Spleen (tissue), 11 donors: ENCODE results near the gene SERPINE1. TPM values are rescaled to one million over a fixed set of nuclear protein-coding genes. Genes with fewer than 3 reads are reported as not detected.

ENCODE experiments used
- DNase-seq: peaks from one replicate; pipeline ENCODE4 v3.0.0-alpha.2; 2020
- H3K27ac ChIP-seq, 8 donors: fragments of 200-600 bp; sonication (generic) in 7 of 8; 1 replicate in 4 of 8; 2 replicates in 4 of 8; pipeline versions ENCODE4 v1.5.0 to v1.8.0; 2016 to 2021; ENCODE audit warnings: inconsistent platforms in 4 of 8, mild to moderate bottlenecking in 4 of 8, moderate library complexity in 1 of 8
- H3K27me3 ChIP-seq, 7 donors: fragments of 200-600 bp; sonication (generic) in 6 of 7; replicated peaks in 1 of 7; 1 replicate in 4 of 7; 2 replicates in 3 of 7; pipeline versions ENCODE4 v1.5.0 to v1.8.0; 2016 to 2021; ENCODE audit warnings: inconsistent platforms in 3 of 7, mild to moderate bottlenecking in 1 of 7
- H3K36me3 ChIP-seq, 6 donors: fragments of 200-600 bp; sonication (generic) in 5 of 6; 1 replicate in 4 of 6; 2 replicates in 2 of 6; pipeline versions ENCODE4 v1.5.0 to v1.8.0; 2016 to 2021; ENCODE audit warnings: inconsistent platforms in 2 of 6
- H3K4me1 ChIP-seq, 6 donors: fragments of 200-600 bp; sonication (generic) in 5 of 6; 1 replicate in 3 of 6; 2 replicates in 3 of 6; pipeline versions ENCODE4 v1.5.0 to v1.8.0; 2016 to 2021; ENCODE audit warnings: inconsistent platforms in 3 of 6
- H3K4me3 ChIP-seq, 8 donors: fragments of 200-600 bp; sonication (generic) in 7 of 8; 1 replicate in 4 of 8; 2 replicates in 4 of 8; pipeline versions ENCODE4 v1.5.0 to v1.8.0; 2016 to 2021; ENCODE audit warnings: inconsistent platforms in 4 of 8, mild to moderate bottlenecking in 4 of 8, moderate library complexity in 2 of 8
- H3K9me3 ChIP-seq, 8 donors: fragments of 200-600 bp; sonication (generic) in 7 of 8; 1 replicate in 4 of 8; 2 replicates in 4 of 8; pipeline versions ENCODE4 v1.5.0 to v1.8.0; 2016 to 2021; ENCODE audit warnings: inconsistent platforms in 4 of 8
- POLR2A ChIP-seq, 3 donors: fragments of 450-650 bp; IDR thresholded peaks; one replicate each; pipeline ENCODE4 v1.5.1; 2017; ENCODE audit warnings: antibody characterized with exemption in 3 of 3, mild to moderate bottlenecking in 1 of 3
- POLR2AphosphoS5 ChIP-seq, 3 donors: sonication (generic); formaldehyde crosslinking; IDR thresholded peaks; one replicate each; pipeline ENCODE4 v1.5.1; 2017; ENCODE audit warnings: antibody characterized with exemption in 3 of 3
- WGBS, 5 donors: extraction: QIAGEN DNeasy Blood & Tissue Kit in 3 of 5; methylation state at CpG; one replicate each; pipeline versions ENCODE4 v1.1.5 to v1.1.7; 2013 to 2018; 5-methylcytosine and 5-hydroxymethylcytosine counted together
- intact Hi-C: fragments of 100-400 bp; cut with DNase I; formaldehyde crosslinking; loops from one replicate; pipeline ENCODE4 v1.15.0; 2023; ENCODE audit warnings: low total_unique reads
- polyA plus RNA-seq, 3 donors: library from polyadenylated mRNA; stranded (reverse); fragments of 200-250 nt; gene quantifications; one replicate each; pipeline ENCODE4 v1.2.1, GENCODE V29; 2013
- total RNA-seq, 7 donors: library from RNA; depleted of rRNA in 3 of 7; stranded (reverse); fragments of >200 nt in 3 of 7; fragmentation: NEBNext Ultra II Directional in 4 of 7; extraction: Animal tissue kit (Norgen Biotek cat#: 25700) in 4 of 7; gene quantifications; one replicate each; pipeline versions ENCODE4 v1.1.0 to v1.2.1, GENCODE V29; 2016 to 2021
- TF ChIP-seq, protein P1 (sequence below), 11 experiments: fragments of 200-600 bp in 7 of 11; fragments of 450-650 bp in 4 of 11; sonication (generic) in 4 of 11; IDR thresholded peaks in 8 of 11; conservative IDR thresholded peaks in 3 of 11; 1 replicate in 7 of 11; 2 replicates in 4 of 11; pipeline versions ENCODE4 v1.4.0 to v1.8.0; 2016 to 2021; ENCODE audit warnings: antibody characterized with exemption in 11 of 11, inconsistent platforms in 4 of 11, mild to moderate bottlenecking in 1 of 11
- donor health status: healthy with polysubstance abuse.
- donor health status: DM: no; HTN: no; CAD: no; lungs with moderate emphysema.
- donor health status: DM: no; HTN: no; CAD: no.
- donor health status: Bipolar disorder and iron deficiency.
- donor health status: healthy.
- donor health status: DM: no; HTN: no; CAD: no.
- donor health status: DM: yes; HTN: yes; CAD: no.

SERPINE1 gene
- total and polyA plus RNA-seq, 10 donors: 2.2 to 46.4 (median 4.7) TPM

DNA sequence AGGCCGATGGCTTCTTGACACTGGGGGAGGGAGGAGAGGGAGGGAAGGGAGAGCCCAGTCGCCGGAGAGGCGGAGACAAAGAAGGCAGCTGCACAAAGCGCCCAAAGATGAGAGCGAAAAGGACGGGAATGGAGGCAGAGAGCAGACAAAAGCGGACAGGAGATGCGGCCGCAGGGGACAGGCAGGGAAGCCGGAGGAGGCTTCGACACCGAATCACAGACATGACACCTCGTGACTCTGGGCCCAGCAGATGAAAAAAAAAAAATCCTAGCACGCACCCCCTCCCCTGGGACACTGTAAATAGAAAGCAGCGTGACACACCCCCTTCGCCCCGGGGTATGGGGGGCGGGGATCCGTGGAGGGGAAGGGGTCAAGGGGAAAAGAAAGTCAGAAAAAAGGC, 52.2 kb downstream of the SERPINE1 start:
- TF ChIP-seq, protein P1, sequence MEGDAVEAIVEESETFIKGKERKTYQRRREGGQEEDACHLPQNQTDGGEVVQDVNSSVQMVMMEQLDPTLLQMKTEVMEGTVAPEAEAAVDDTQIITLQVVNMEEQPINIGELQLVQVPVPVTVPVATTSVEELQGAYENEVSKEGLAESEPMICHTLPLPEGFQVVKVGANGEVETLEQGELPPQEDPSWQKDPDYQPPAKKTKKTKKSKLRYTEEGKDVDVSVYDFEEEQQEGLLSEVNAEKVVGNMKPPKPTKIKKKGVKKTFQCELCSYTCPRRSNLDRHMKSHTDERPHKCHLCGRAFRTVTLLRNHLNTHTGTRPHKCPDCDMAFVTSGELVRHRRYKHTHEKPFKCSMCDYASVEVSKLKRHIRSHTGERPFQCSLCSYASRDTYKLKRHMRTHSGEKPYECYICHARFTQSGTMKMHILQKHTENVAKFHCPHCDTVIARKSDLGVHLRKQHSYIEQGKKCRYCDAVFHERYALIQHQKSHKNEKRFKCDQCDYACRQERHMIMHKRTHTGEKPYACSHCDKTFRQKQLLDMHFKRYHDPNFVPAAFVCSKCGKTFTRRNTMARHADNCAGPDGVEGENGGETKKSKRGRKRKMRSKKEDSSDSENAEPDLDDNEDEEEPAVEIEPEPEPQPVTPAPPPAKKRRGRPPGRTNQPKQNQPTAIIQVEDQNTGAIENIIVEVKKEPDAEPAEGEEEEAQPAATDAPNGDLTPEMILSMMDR (IDR thresholded peaks at IDR 0.05 in 8 of 11, conservative IDR thresholded peaks at IDR 0.05 in 3 of 11): no peak
- TF ChIP-seq POLR2A (IDR thresholded peaks at IDR 0.05): no peak
- TF ChIP-seq POLR2AphosphoS5 (IDR thresholded peaks at IDR 0.05): no peak
- Histone ChIP-seq H3K4me3 (peak overlapping the region in 1 of 8 donors; percentile 39), H3K4me1 (peaks cover 4 to 26% (median 20%) of the 10 kb centered on the region in 6 donors), H3K9me3 (peaks cover 0 to 1% (median 0%) of the 10 kb centered on the region in 8 donors), H3K27me3 (peaks cover 13 to 100% (median 79%) of the 10 kb centered on the region in 7 donors), H3K36me3 (no peaks in the 10 kb centered on the region), H3K27ac (no peak overlapping the region)
- no peak for DNase-seq
- 1 to 4% (median 4%) methylated on average over 19 to 20 of the region's 20 CpGs for WGBS, 5 donors
- intact Hi-C loops: no loop called here

DNA sequence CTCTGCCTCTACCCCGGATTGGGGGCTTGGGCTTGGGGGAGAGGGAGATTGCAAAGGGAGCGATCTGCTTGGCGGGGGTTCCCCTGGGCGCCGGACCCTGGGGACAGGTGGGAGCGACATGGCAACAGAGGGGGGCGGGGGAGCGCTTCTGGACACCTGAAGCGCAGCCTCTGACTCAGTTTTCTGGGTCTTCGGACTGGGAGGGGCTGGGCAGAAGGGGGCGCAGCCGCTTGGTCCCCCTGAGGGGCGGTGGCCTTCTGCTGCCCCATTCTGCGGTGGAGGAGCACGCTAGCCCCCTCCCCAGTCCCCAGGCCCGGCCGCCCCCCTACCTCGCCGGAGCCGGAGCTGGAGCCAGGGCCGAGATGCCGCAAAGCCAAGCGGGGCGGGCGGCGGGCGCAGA, 52.8 kb downstream of the SERPINE1 start:
- TF ChIP-seq POLR2A (IDR thresholded peaks at IDR 0.05) (no peak), POLR2AphosphoS5 (IDR thresholded peaks at IDR 0.05) (no peak)
- TF ChIP-seq, protein P1 (IDR thresholded peaks at IDR 0.05 in 8 of 11, conservative IDR thresholded peaks at IDR 0.05 in 3 of 11): no peak
- DNase-seq: no peak
- Histone ChIP-seq H3K4me3 (peak overlapping the region in 1 of 8 donors; percentile 39), H3K36me3 (no peaks in the 10 kb centered on the region), H3K9me3 (no peaks in the 10 kb centered on the region), H3K27me3 (peaks cover 8 to 99% (median 73%) of the 10 kb centered on the region in 7 donors), H3K27ac (no peak overlapping the region), H3K4me1 (peaks cover 4 to 20% (median 14%) of the 10 kb centered on the region in 6 donors)
- intact Hi-C loops: no loop called here
- 2 to 7% (median 4%) methylated on average over 20 to 27 of the region's 27 CpGs for WGBS, 5 donors

DNA sequence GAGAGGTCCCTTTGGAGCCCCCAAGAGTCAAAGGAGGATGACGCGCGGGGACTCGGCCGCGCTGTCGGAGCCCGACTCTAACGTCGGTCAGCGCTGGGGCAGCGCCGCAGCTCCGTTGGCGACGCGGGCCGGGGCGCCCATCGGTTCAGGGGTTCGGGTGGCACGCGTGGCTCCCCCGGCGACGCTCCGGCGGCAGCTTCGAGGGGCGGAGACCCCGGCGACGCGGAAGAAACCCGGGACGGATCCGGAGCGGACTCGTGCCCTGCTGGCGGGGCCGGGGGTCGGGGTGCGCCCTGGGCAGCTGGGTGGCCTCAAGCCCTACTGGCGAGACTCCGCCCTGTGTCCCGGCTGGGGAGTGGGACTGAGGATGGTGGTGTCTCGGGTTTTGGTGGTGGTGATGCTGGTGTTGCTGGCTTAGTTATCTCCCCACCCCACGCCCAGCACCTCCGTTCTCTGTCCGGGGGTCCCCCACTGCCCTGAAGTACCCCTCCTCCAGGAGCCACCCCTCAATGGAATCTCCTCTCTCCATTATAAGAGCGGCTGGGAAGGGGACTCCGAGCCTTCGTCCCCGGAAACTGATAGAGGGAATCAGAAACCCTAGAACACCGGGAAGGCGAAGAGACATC, 53.3 kb downstream of the SERPINE1 start, which contains the start of gene NAT16:
Gene NAT16, minus strand, starts transcription at position 164 of the 626 bp plus-strand sequence. CDS start 5,486 bp downstream, outside the sequence.
- Histone ChIP-seq H3K9me3 (no peaks in the 10 kb centered on the region), H3K4me1 (peaks cover 4 to 20% (median 14%) of the 10 kb centered on the region in 6 donors), H3K4me3 (peak within 1 kb of the TSS in 1 of 8 donors; percentile 39), H3K27ac (no peak within 1 kb of the TSS), H3K36me3 (no peaks in the 10 kb centered on the region), H3K27me3 (peaks cover 4 to 99% (median 68%) of the 10 kb centered on the region in 7 donors)
- WGBS, 5 donors: 4 to 9% (median 6%) methylated on average over 28 to 56 of the region's 56 CpGs
- intact Hi-C loops: no loop called here
- no peak for DNase-seq
- TF ChIP-seq POLR2A (IDR thresholded peaks at IDR 0.05) (no peak), POLR2AphosphoS5 (IDR thresholded peaks at IDR 0.05) (no peak)
- TF ChIP-seq, protein P1 (IDR thresholded peaks at IDR 0.05 in 8 of 11, conservative IDR thresholded peaks at IDR 0.05 in 3 of 11): no peak

DNA sequence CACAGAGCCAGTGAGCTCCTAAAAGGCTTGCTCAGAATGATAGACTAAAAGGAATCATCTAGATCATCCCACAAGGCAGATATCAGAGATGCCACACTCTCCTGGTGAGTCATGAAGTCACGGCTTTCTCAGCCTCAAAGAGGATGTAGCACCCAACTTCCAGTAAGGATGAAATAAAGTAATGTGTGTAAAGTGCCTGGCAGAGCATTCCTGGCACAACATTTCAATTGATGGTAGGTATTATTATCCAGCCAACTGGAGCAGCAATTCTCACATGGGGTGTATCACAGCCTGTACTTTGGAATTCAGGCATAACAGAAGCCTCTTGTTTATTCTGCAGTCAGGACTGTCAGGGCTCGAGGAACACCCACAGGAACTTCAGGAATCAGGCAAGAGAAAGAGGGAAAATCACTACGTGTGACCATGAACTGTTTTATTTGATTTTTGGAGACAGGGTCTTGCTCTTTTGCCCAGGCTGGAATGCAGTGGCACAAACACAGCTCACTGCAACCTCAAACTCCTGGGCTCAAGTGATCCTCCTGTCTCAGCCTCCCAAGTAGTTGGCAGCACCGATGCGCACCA, 58.4 kb downstream of the SERPINE1 start:
- Histone ChIP-seq H3K36me3 (no peaks in the 10 kb centered on the region), H3K27ac (no peak overlapping the region), H3K27me3 (peaks cover under 1 to 66% (median 19%) of the 10 kb centered on the region in 7 donors), H3K4me1 (peaks cover 0 to 3% (median under 1%) of the 10 kb centered on the region in 6 donors), H3K4me3 (no peak overlapping the region), H3K9me3 (no peaks in the 10 kb centered on the region)
- 54 to 71% (median 60%) methylated on average over 5 of the region's 5 CpGs for WGBS, 5 donors
- no peak for DNase-seq
- TF ChIP-seq POLR2A (IDR thresholded peaks at IDR 0.05) (no peak), POLR2AphosphoS5 (IDR thresholded peaks at IDR 0.05) (no peak)
- TF ChIP-seq, protein P1 (IDR thresholded peaks at IDR 0.05 in 8 of 11, conservative IDR thresholded peaks at IDR 0.05 in 3 of 11): no peak
- intact Hi-C loops: no loop called here
